Omental fat pad (tissue), 4 donors: ENCODE results near the gene WDHD1. TPM values are rescaled to one million over a fixed set of nuclear protein-coding genes. Genes with fewer than 3 reads are reported as not detected.
"Not testable (repeated sequence)": the region's sequence is repeated elsewhere in the genome, so short reads cannot be mapped to it uniquely, and the experiment has no call there.

ENCODE experiments used
- ATAC-seq: fragments of 150-250 bp; one replicate; pipeline ENCODE4 v1.9.1; 2016; ENCODE audit warnings: mild to moderate bottlenecking, moderate library complexity; ENCODE audit not compliant: low FRiP score
- DNase-seq: peaks from one replicate; pipeline ENCODE4 v3.0.0-alpha.2; 2019; ENCODE audit warnings: low spot score
- total RNA-seq, 4 donors: library from RNA; depleted of rRNA; stranded (reverse); fragments of >200 nt; gene quantifications; one replicate each; pipeline ENCODE4 v1.1.0, GENCODE V29; 2016
- TF ChIP-seq, protein P1 (sequence below), 3 donors: fragments of 450-650 bp; IDR thresholded peaks; one replicate each; pipeline ENCODE4 v1.5.1; 2016 to 2017; ENCODE audit warnings: antibody characterized with exemption in 3 of 3, mild to moderate bottlenecking in 3 of 3, moderate library complexity in 2 of 3

WDHD1 gene
- total RNA-seq, 4 donors from 2014 or later = 1.4 to 2.0 (median 1.6) TPM

DNA sequence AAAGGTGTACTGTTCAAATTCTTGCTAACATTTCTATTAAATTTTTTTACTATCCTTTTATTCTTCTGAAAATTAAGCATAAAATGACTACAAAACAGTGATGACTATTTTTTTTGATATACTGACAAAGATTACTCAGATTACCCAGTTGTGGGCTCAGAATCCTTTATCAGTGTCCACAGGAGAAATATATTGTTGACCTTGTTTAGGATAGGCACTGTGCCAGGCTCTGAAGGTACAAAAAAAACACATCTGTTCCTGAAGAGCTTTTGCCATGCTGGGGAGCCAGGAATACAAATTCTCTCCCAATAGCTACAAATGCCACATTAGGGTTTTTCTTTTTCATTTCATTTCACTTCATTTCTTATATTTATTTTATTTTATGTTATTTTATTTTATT, 97.3 kb downstream of the WDHD1 start:
- TF ChIP-seq, protein P1, sequence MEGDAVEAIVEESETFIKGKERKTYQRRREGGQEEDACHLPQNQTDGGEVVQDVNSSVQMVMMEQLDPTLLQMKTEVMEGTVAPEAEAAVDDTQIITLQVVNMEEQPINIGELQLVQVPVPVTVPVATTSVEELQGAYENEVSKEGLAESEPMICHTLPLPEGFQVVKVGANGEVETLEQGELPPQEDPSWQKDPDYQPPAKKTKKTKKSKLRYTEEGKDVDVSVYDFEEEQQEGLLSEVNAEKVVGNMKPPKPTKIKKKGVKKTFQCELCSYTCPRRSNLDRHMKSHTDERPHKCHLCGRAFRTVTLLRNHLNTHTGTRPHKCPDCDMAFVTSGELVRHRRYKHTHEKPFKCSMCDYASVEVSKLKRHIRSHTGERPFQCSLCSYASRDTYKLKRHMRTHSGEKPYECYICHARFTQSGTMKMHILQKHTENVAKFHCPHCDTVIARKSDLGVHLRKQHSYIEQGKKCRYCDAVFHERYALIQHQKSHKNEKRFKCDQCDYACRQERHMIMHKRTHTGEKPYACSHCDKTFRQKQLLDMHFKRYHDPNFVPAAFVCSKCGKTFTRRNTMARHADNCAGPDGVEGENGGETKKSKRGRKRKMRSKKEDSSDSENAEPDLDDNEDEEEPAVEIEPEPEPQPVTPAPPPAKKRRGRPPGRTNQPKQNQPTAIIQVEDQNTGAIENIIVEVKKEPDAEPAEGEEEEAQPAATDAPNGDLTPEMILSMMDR (IDR thresholded peaks at IDR 0.05) = no peak
- no peak for DNase-seq
- ATAC-seq = no peak

DNA sequence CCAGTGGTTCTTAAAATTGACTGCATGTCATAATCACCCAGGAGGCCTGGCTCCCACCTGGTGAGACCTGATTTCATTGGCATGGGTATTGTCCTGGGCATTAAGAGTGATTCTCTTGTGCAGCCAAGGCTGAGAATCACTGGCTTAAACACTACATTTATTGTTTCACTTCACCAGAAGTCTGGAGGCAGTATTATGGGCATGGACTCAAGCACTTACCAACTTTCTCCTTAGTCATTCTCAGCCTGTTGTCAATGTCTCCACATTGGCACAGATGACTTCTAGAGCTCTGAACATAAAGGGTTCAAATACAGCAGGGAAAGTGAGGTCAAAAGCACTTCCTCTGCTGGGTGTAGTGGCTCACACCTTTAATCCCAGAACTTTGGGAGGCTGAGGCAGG, 98.7 kb downstream of the WDHD1 start:
- ATAC-seq = no peak
- no peak for DNase-seq
- TF ChIP-seq, protein P1 (IDR thresholded peaks at IDR 0.05) = no peak

DNA sequence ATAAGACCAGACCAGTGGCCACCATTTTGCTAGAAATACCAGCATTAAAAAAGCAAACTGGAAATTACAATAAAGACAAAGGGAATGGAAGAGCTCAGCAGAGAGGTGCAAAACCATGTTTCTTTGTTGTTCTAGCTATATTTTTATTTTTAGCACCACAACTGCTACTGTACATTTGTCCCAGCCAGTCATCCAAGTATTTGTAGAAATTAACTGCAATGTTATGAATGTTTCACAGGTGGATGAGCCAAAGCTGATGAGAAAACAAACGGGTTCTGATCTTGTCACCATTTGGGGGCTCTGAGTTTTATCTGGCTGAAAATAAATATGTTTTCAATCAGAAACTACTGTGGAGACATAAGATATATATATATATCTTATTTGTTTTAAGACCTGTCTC, 99.3 kb downstream of the WDHD1 start:
- TF ChIP-seq, protein P1 (IDR thresholded peaks at IDR 0.05) = no peak
- ATAC-seq = no peak
- no peak for DNase-seq

DNA sequence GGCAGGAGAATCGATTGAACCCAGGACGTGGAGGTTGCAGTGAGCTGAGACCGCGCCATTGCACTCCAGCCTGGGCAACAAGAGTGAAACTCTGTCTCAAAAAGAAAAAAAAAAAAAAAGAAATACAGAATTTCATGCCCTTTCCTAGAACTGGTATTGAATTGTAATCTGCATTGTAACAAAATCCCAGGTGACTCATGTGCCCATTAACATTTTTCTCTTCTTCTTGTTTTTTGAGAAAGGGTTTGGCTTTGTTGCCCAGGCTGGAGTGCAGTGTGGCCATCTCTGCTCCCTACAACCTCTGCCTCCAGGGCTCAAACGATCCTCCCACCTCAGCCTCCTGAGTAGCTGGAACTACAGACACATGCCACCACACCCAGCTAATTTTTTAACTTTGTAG, 100.3 kb downstream of the WDHD1 start:
- not testable (repeated sequence) for DNase-seq, ATAC-seq

DNA sequence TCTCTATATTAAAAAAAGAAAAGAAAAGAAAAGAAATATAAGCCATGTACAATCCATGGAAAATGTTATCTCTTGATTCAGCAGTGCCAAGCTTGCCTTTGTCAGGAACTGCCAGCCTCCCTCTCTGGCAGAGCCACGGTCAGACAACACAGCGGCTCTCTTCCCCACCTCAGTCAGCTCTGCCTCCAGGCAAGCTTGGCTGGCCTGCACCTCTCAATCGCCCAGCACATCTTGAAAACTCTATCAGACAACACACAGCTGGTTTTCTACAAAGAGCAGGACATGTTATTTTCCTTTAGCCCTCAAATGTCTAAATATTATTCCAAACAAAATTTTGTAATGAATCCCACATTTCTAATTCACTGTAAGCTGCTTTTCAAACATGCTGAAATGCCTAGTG, 104.3 kb downstream of the WDHD1 start:
- ATAC-seq = no peak

DNA sequence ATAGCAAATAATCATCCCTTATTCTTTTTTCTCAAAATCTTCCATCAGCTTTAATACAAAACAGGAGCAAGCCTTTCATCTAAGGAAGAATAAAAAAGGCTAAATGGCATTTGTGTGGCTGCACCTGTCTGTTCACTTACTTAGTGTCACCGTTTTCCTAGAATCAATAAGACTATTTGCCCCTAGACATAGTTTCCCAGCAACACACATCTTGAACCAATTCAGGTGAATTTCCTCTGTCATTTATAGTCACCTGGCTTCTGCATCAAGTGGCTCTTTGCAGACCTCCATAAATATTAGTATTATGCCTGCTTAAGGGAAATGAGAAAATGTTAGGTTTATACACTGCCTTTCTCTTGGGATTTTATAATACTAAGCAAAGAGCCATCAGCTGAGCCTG, 106.8 kb downstream of the WDHD1 start:
- ATAC-seq = no peak

More for the DNA sequence above, 104.3 kb downstream of the WDHD1 start:
- TF ChIP-seq, protein P1 (IDR thresholded peaks at IDR 0.05) = no peak
- DNase-seq = no peak

DNA sequence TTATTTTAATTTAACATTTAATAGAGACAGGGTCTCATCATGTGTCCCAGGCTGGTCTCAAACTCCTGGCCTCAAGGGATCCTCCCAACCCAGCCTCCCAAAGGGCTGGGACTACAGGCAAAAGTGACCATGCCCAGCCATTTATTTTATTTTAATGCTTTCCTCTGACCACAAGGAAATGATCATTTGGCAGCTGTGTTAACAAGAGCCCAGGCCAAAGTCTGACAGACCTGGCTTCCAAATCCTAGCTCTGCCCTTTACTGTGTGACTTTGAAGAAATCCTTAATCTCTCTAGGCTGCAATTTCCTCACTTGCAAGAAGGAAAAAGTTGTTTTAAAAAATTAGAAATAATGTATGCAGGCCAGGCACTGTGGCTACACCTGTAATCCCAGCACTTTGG, 107.6 kb downstream of the WDHD1 start:
- TF ChIP-seq, protein P1 (IDR thresholded peaks at IDR 0.05) = no peak
- no peak for ATAC-seq

More for the DNA sequence above, 106.8 kb downstream of the WDHD1 start:
- DNase-seq = no peak
- TF ChIP-seq, protein P1 (IDR thresholded peaks at IDR 0.05) = no peak

DNA sequence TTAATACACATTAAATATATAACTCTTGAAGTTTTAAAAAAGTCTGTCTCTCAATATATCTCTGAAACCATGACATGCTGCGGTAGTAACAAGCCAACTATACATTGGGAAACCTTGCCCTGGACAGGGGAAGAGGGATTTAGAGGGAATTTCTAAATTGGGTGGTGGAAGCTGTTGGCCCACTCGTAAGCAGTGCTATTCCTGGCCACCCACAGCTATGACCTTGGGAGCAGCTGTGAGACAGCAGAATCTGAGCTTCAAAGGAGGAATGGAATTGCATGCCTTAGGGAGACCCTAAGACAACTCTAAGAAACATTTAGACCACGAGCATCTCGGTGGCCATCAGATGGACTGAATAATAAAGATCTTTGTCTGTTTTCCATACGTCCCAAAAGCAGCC, 108.5 kb downstream of the WDHD1 start:
- TF ChIP-seq, protein P1 (IDR thresholded peaks at IDR 0.05) = no peak
- DNase-seq (no peak), ATAC-seq (no peak)

More for the DNA sequence above, 107.6 kb downstream of the WDHD1 start:
- DNase-seq = no peak
